K562 (cell line): Measurements from ENCODE around the gene CNIH3. TPM values are rescaled to one million over a fixed set of nuclear protein-coding genes. Genes with fewer than 3 reads are reported as not detected.

ENCODE experiments used
- ATAC-seq: fragments of 200-7000 bp; cut with Tn5 transposase; 3 replicates; pipeline ENCODE4 v1.9.1; 2020; ENCODE audit warnings: moderate library complexity
- BruUV-seq: library from RNA; stranded (reverse); fragments of 400-500 nt; replicated peaks from 2 replicates; lab custom pipeline; 2021; lab: Mats Ljungman, UMichigan
- CTCF ChIA-PET: fragments of 300-600 bp; formaldehyde crosslinking; extraction: SDS; loops from one replicate; lab custom pipeline; 2021; ENCODE audit warnings: low intra/inter-chr PET ratio; lab: Yijun Ruan, JAX
- POLR2A ChIA-PET: fragments of 300-600, 350-650 bp; sonication (Branson Sonifier 250); formaldehyde crosslinking; extraction: SDS; loops from one replicate; lab custom pipeline; 2021; ENCODE audit warnings: antibody characterized with exemption, inconsistent platforms; lab: Yijun Ruan, JAX
- DNase-seq, 4 experiments: peaks; one replicate each; pipeline versions ENCODE4 v3.0.0 to v3.0.0-alpha.2; 2011 to 2018; ENCODE audit warnings: low spot score in 3 of 4, mixed read lengths in 3 of 4; ENCODE audit errors: extremely low read depth in 1 of 4
- FAIRE-seq: peaks from 2 replicates; lab custom pipeline; 2011; peaks lifted over from hg19 to GRCh38; lab: Jason Lieb, UNC
- H2AFZ ChIP-seq: 2 replicates; pipeline ENCODE4 v1.6.0; 2011; ENCODE audit warnings: low read depth, low read length, control low read depth, inconsistent platforms
- H3K27ac ChIP-seq: fragments of 200-600 bp; 3 replicates; pipeline ENCODE4 v1.8.0; 2011; ENCODE audit warnings: low read depth, mild to moderate bottlenecking, control low read depth, inconsistent platforms, low read length, moderate library complexity, mixed read lengths; ENCODE audit errors: extremely low read depth
- H3K27me3 ChIP-seq, 2 experiments: fragments of 300-600 bp in 1 of 2; 2 replicates in 1 of 2; 3 replicates in 1 of 2; pipeline versions ENCODE4 v1.6.0 to v1.8.0; 2011; ENCODE audit warnings: inconsistent platforms in 2 of 2, low read length in 2 of 2, mild to moderate bottlenecking in 1 of 2, mixed read lengths in 1 of 2, moderate library complexity in 1 of 2; ENCODE audit not compliant: control insufficient read depth in 2 of 2, insufficient read depth in 2 of 2
- H3K36me3 ChIP-seq: fragments of 300-600 bp; 3 replicates; pipeline ENCODE4 v1.8.0; 2011; ENCODE audit warnings: mild to moderate bottlenecking, low read length, inconsistent platforms; ENCODE audit not compliant: control insufficient read depth, insufficient read depth
- H3K4me1 ChIP-seq, 2 experiments: fragments of 200-600 bp in 1 of 2; replicated peaks in 1 of 2; 2 replicates in 1 of 2; 3 replicates in 1 of 2; pipeline versions ENCODE4 v1.5.1 to v1.8.0; 2011; ENCODE audit warnings: inconsistent platforms in 2 of 2, low read length in 2 of 2, mild to moderate bottlenecking in 1 of 2, mixed read lengths in 1 of 2, moderate library complexity in 1 of 2; ENCODE audit not compliant: control insufficient read depth in 2 of 2, insufficient read depth in 2 of 2
- H3K4me2 ChIP-seq: 2 replicates; pipeline ENCODE4 v1.6.1; 2011; ENCODE audit warnings: low read length, control low read depth, inconsistent platforms, mixed read lengths; ENCODE audit not compliant: insufficient read depth
- H3K4me3 ChIP-seq: fragments of 200-600 bp; sonication (generic), shearing (Covaris generic); 2 replicates; pipeline ENCODE4 v1.5.1; 2016; ENCODE audit warnings: control low read depth, inconsistent platforms
- H3K79me2 ChIP-seq: fragments of 200-600 bp; 3 replicates; pipeline ENCODE4 v1.8.0; 2011; ENCODE audit warnings: low read length, inconsistent platforms; ENCODE audit not compliant: control insufficient read depth, insufficient read depth
- H3K9ac ChIP-seq, 2 experiments: 2 replicates each; pipeline versions ENCODE4 v1.6.0 to v1.6.1; 2011; ENCODE audit warnings: low read depth in 2 of 2, low read length in 2 of 2, control low read depth in 1 of 2, inconsistent platforms in 1 of 2, mild to moderate bottlenecking in 1 of 2, mixed read lengths in 1 of 2; ENCODE audit not compliant: insufficient read depth in 1 of 2
- H3K9me1 ChIP-seq: one replicate; pipeline ENCODE4 v1.6.0; 2011; ENCODE audit warnings: inconsistent platforms, mild to moderate bottlenecking, low read length, moderate library complexity; ENCODE audit not compliant: control insufficient read depth, insufficient read depth
- H3K9me3 ChIP-seq: replicated peaks from 2 replicates; pipeline ENCODE4 v1.5.1; 2011; ENCODE audit warnings: low read depth, low read length, inconsistent platforms; ENCODE audit not compliant: control insufficient read depth, insufficient read depth
- H4K20me1 ChIP-seq: replicated peaks from 2 replicates; pipeline ENCODE4 v1.6.1; 2011; ENCODE audit warnings: low read length, inconsistent platforms, mixed read lengths; ENCODE audit not compliant: control insufficient read depth, insufficient read depth
- BRF1 ChIP-seq: IDR thresholded peaks from 3 replicates; pipeline ENCODE4 v1.6.1; 2011; ENCODE audit warnings: borderline replicate concordance, mild to moderate bottlenecking; ENCODE audit not compliant: insufficient read length; ENCODE audit errors: extremely low read depth
- C11orf30 ChIP-seq: fragments of 450-650 bp; IDR thresholded peaks from 2 replicates; pipeline ENCODE4 v1.6.1; 2016; ENCODE audit warnings: low read depth, mild to moderate bottlenecking
- MAFG ChIP-seq: fragments of 450-650 bp; conservative IDR thresholded peaks from 2 replicates; pipeline ENCODE4 v1.6.1; 2016; ENCODE audit warnings: missing genetic modification characterization, missing compliant biosample characterization
- PHF21A ChIP-seq: fragments of 450-650 bp; IDR thresholded peaks from 2 replicates; pipeline ENCODE4 v1.6.1; 2017; ENCODE audit warnings: low read depth, borderline replicate concordance
- ZEB2 ChIP-seq: fragments of 450-650 bp; IDR thresholded peaks from 2 replicates; pipeline ENCODE4 v1.6.1; 2016
- ZNF316 ChIP-seq: fragments of 450-650 bp; IDR thresholded peaks from 2 replicates; pipeline ENCODE4 v1.6.1; 2016
- WGBS: fragments of 100-300 bp; shearing (Covaris generic); methylation state at CpG from one replicate; pipeline ENCODE4 v1.1.6; 2016; ENCODE audit warnings: low coverage, mixed read lengths; ENCODE audit not compliant: insufficient coverage; ENCODE audit errors: missing lambda C conversion rate; 5-methylcytosine and 5-hydroxymethylcytosine counted together
- in situ Hi-C: fragments of 300-500 bp; cut with MboI; formaldehyde crosslinking; loops from 4 replicates; pipeline ENCODE4 v1.15.0; 2018; ENCODE audit warnings: inconsistent platforms, mixed read lengths
- intact Hi-C: fragments of 100-400 bp; cut with micrococcal nuclease; formaldehyde crosslinking; loops from 2 replicates; pipeline ENCODE4 v1.14.2; 2022
- polyA plus RNA-seq, 8 experiments: library from polyadenylated mRNA; depleted of rRNA in 4 of 8; stranded (reverse) in 5 of 8; unstranded in 3 of 8; fragments of >200 nt; fragmentation: Nextera tagmentation in 2 of 8; fragmentation: Illumina TruSeq in 1 of 8; extraction: Ambion mirVana in 2 of 8; extraction: Trizol in 1 of 8; gene quantifications; 2 replicates each; pipeline versions ENCODE4 v1.2.1 to v1.2.3, GENCODE V29; 2011 to 2014; ENCODE audit warnings: inconsistent platforms in 1 of 8, missing spikeins in 1 of 8
- total RNA-seq, 7 experiments: library from RNA; depleted of rRNA in 6 of 7; stranded (reverse); fragments of >200 nt in 6 of 7; fragmentation: Illumina TruSeq in 2 of 7; extraction: Trizol in 2 of 7; gene quantifications; 2 replicates each; pipeline versions ENCODE4 v1.2.1 to v1.2.3, GENCODE V29; 2011 to 2021; ENCODE audit warnings: low replicate concordance in 1 of 7
- TF ChIP-seq, protein P1 (sequence below): fragments of 450-650 bp; formaldehyde crosslinking; IDR thresholded peaks from 2 replicates; pipeline ENCODE4 v1.4.0; 2022; ENCODE audit warnings: missing genetic modification characterization
- TF ChIP-seq, protein P2 (sequence below), 2 experiments: fragments of 450-650 bp in 1 of 2; sonication (generic) in 1 of 2; formaldehyde crosslinking in 1 of 2; IDR thresholded peaks in 1 of 2; conservative IDR thresholded peaks in 1 of 2; 2 replicates each; pipeline versions ENCODE4 v1.6.1 to v1.8.1; 2016 to 2023; ENCODE audit warnings: mild to moderate bottlenecking in 2 of 2, moderate library complexity in 2 of 2, inconsistent platforms in 1 of 2, missing genetic modification reagents in 1 of 2

CNIH3 gene
- total and polyA plus RNA-seq, 9 of the 15 experiments (the other 6 are each of a cell fraction or from before 2014, with no cell fraction given): 0.14 to 1.8 (median 0.79) TPM

DNA sequence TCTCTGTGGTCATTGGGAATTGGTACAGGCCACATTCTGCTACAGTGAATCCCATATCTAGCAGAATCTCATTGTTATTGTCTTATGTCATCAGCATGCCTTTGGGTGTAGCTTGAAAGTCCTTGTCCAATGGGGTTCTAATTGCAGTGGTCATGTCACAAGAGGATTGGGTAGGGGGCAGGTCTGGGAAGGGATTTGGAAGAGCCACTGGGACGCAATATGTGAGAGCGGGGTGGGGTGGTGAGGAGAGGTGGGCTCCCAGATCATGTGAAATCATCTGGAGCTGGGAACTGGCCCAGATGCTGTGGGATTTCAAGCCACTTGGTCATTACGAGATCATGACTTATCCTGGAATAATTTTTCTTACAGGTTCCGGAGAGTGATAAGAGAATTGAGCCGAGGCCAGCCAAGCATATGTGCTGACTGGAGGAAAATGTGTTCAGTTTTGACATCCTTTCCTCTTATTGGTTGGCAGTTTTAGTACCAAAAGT lies 16.3 kb downstream of the CNIH3 start:
- intact Hi-C loops: no loop called here

More for the DNA sequence above, 16.3 kb downstream of the CNIH3 start:
- in situ Hi-C loops: no loop called here
- no TSS peak for BruUV-seq
- H3K4me1 ChIP-seq: no peaks in the 10 kb centered on the region; a peak in 1 of 5 replicates
- H3K27ac ChIP-seq: no peak overlapping the region
- H2AFZ ChIP-seq: no peak overlapping the region
- WGBS: 6% methylated on average over 5 of the region's 5 CpGs
- no peak overlapping the region for H3K4me2 ChIP-seq
- no peaks in the 10 kb centered on the region for H4K20me1 ChIP-seq
- no peak for ATAC-seq
- no peak overlapping the region for H3K4me3 ChIP-seq
- no peak overlapping the region for H3K9ac ChIP-seq
- ChIA-PET POLR2A (interaction anchor here (0.6 to 0.8 kb wide), 2 partner anchors 10 to 1295 kb away, joined by 3 to 5 read pairs; no protein-coding TSS in a partner anchor), CTCF (no interaction called here)
- peaks cover 60 to 72% of the 10 kb centered on the region in 2 experiments for H3K27me3 ChIP-seq
- no peaks in the 10 kb centered on the region for H3K9me3 ChIP-seq
- H3K79me2 ChIP-seq: no peaks in the 10 kb centered on the region
- no peaks in the 10 kb centered on the region for H3K36me3 ChIP-seq
- no peaks in the 10 kb centered on the region for H3K9me1 ChIP-seq
- FAIRE-seq: no peak
- TF ChIP-seq ZNF316 (peak; percentile 71), PHF21A (no peak), BRF1 (no peak), C11orf30 (peak; percentile 54; the same call in 1 of the 2 replicates), ZEB2 (no peak), MAFG (peak; percentile 65)
- TF ChIP-seq, protein P1, sequence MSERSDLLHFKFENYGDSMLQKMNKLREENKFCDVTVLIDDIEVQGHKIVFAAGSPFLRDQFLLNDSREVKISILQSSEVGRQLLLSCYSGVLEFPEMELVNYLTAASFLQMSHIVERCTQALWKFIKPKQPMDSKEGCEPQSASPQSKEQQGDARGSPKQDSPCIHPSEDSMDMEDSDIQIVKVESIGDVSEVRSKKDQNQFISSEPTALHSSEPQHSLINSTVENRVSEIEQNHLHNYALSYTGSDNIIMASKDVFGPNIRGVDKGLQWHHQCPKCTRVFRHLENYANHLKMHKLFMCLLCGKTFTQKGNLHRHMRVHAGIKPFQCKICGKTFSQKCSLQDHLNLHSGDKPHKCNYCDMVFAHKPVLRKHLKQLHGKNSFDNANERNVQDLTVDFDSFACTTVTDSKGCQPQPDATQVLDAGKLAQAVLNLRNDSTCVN (CRISPR knock-in tag): no peak
- TF ChIP-seq, protein P2, sequence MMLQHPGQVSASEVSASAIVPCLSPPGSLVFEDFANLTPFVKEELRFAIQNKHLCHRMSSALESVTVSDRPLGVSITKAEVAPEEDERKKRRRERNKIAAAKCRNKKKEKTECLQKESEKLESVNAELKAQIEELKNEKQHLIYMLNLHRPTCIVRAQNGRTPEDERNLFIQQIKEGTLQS (IDR thresholded peaks at IDR 0.05): 0 out of 2 replicates have a peak, but pooled peaks have one; percentile 33
- TF ChIP-seq, protein P2 (CRISPR knock-in tag; conservative IDR thresholded peaks at IDR 0.05): no peak
- TF ChIP-seq, all 486 proteins: peak for 4
- no peak for DNase-seq
